HCT116 (cell line): ENCODE results near the gene LPIN1. TPM values are rescaled to one million over a fixed set of nuclear protein-coding genes. Genes with fewer than 3 reads are reported as not detected.

Source experiments
- ATAC-seq: fragments of 200-7000 bp; cut with Tn5 transposase; 2 replicates; pipeline ENCODE4 v1.9.1; 2020; ENCODE audit warnings: mild to moderate bottlenecking, moderate library complexity
- BruUV-seq: library from RNA; stranded (reverse); fragments of 400-500 nt; replicated peaks from 2 replicates; lab custom pipeline; 2021; lab: Mats Ljungman, UMichigan
- CTCF ChIA-PET: fragments of 300-600 bp; sonication (Branson Sonifier 250); formaldehyde crosslinking; loops from one replicate; lab custom pipeline; 2021; ENCODE audit warnings: antibody characterized with exemption; lab: Charles Lee
- POLR2A ChIA-PET: fragments of 300-600, 350-600 bp; sonication (Branson Sonifier 250); formaldehyde crosslinking; loops from one replicate; lab custom pipeline; 2021; ENCODE audit warnings: antibody characterized with exemption; lab: Charles Lee
- RAD21 ChIA-PET, 2 experiments: fragments of 300-600 bp; sonication (Branson Sonifier 250); formaldehyde crosslinking; loops; one replicate each; lab custom pipeline; 2023; ENCODE audit warnings: low total read pairs in 2 of 2; ENCODE audit not compliant: uncharacterized antibody in 2 of 2, unreplicated experiment in 2 of 2, low non-redundant PET in 1 of 2; lab: Charles Lee
- DNase-seq: peaks from one replicate; pipeline ENCODE4 v3.0.0-alpha.2; 2010; ENCODE audit warnings: low read depth, low spot score
- H2AFZ ChIP-seq: fragments of 200-600 bp; shearing (Covaris generic), sonication (generic); 2 replicates; pipeline ENCODE4 v1.6.1; 2017; ENCODE audit warnings: low read depth, mixed run types, mixed read lengths, antibody characterized with exemption, low read length; ENCODE audit not compliant: poor library complexity, severe bottlenecking
- H3K27ac ChIP-seq: 2 replicates; pipeline ENCODE4 v1.5.1; 2012; ENCODE audit warnings: low read depth, low read length
- H3K27me3 ChIP-seq: fragments of 200-600 bp; sonication (generic); 2 replicates; pipeline ENCODE4 v1.6.1; 2016; ENCODE audit warnings: mixed run types, low read length, mixed read lengths; ENCODE audit not compliant: insufficient read depth
- H3K36me3 ChIP-seq, 2 experiments: fragments of 200-500 bp in 1 of 2; fragments of 200-600 bp in 1 of 2; sonication (Bioruptor generic) in 1 of 2; sonication (generic) in 1 of 2; 2 replicates each; pipeline versions ENCODE4 v1.5.1 to v1.6.1; 2014 to 2016; ENCODE audit warnings: low read length in 2 of 2, inconsistent platforms in 1 of 2, mixed read lengths in 1 of 2, mixed run types in 1 of 2; ENCODE audit not compliant: insufficient read depth in 2 of 2, control insufficient read depth in 1 of 2
- H3K4me1 ChIP-seq, 2 experiments: fragments of 200-600 bp in 1 of 2; sonication (generic) in 1 of 2; 2 replicates each; pipeline versions ENCODE4 v1.5.1 to v1.6.1; 2012 to 2017; ENCODE audit warnings: low read length in 2 of 2, inconsistent platforms in 1 of 2, mild to moderate bottlenecking in 1 of 2, mixed read lengths in 1 of 2, mixed run types in 1 of 2, moderate library complexity in 1 of 2; ENCODE audit not compliant: insufficient read depth in 2 of 2, control insufficient read depth in 1 of 2
- H3K4me2 ChIP-seq: fragments of 200-600 bp; sonication (generic); 2 replicates; pipeline ENCODE4 v1.6.1; 2017; ENCODE audit warnings: mixed run types, low read length, mixed read lengths
- H3K4me3 ChIP-seq, 2 experiments: fragments of 200-600 bp in 1 of 2; sonication (generic) in 1 of 2; replicated peaks in 1 of 2; 2 replicates each; pipeline ENCODE4 v1.5.1; 2011 to 2016; ENCODE audit warnings: low read length in 2 of 2, control low read depth in 1 of 2, low read depth in 1 of 2, mild to moderate bottlenecking in 1 of 2, mixed read lengths in 1 of 2, mixed run types in 1 of 2
- H3K79me2 ChIP-seq: fragments of 200-600 bp; sonication (generic); 2 replicates; pipeline ENCODE4 v1.6.1; 2017; ENCODE audit warnings: mild to moderate bottlenecking, mixed run types, low read length, moderate library complexity, mixed read lengths; ENCODE audit not compliant: insufficient read depth
- H3K9ac ChIP-seq: fragments of 200-600 bp; sonication (generic); 2 replicates; pipeline ENCODE4 v1.6.1; 2016; ENCODE audit warnings: low read length, mixed read lengths
- H3K9me2 ChIP-seq: fragments of 200-600 bp; sonication (generic), shearing (Covaris generic); 2 replicates; pipeline ENCODE4 v1.6.1; 2017; ENCODE audit warnings: mixed run types, mild to moderate bottlenecking, moderate library complexity; ENCODE audit not compliant: insufficient read depth
- H3K9me3 ChIP-seq, 2 experiments: fragments of 200-500 bp in 1 of 2; fragments of 200-600 bp in 1 of 2; sonication (Bioruptor generic) in 1 of 2; sonication (generic) in 1 of 2; 2 replicates each; pipeline ENCODE4 v1.6.1; 2014 to 2017; ENCODE audit warnings: low read length in 2 of 2, mixed read lengths in 2 of 2, inconsistent platforms in 1 of 2, low read depth in 1 of 2, mild to moderate bottlenecking in 1 of 2, mixed run types in 1 of 2, moderate library complexity in 1 of 2; ENCODE audit not compliant: control insufficient read depth in 1 of 2, insufficient read depth in 1 of 2
- H4K20me1 ChIP-seq: fragments of 200-600 bp; sonication (generic), shearing (Covaris generic); 2 replicates; pipeline ENCODE4 v1.6.1; 2017; ENCODE audit warnings: mixed run types, mild to moderate bottlenecking, moderate library complexity; ENCODE audit not compliant: insufficient read depth
- FOSL1 ChIP-seq: IDR thresholded peaks from 2 replicates; pipeline ENCODE4 v1.6.1; 2012; ENCODE audit warnings: low read depth
- SIN3A ChIP-seq: IDR thresholded peaks from 2 replicates; pipeline ENCODE4 v1.6.1; 2012; ENCODE audit warnings: low read depth
- TCF7L2 ChIP-seq: IDR thresholded peaks from 2 replicates; pipeline ENCODE4 v1.7.0; 2011; ENCODE audit warnings: borderline replicate concordance, inconsistent platforms; ENCODE audit not compliant: insufficient read depth, insufficient read length; ENCODE audit errors: extremely low read depth
- ZFX ChIP-seq: fragments of 450-650 bp; IDR thresholded peaks from 2 replicates; pipeline ENCODE4 v1.6.1; 2017
- intact Hi-C: fragments of 100-400 bp; cut with micrococcal nuclease; formaldehyde crosslinking; loops from 2 replicates; pipeline ENCODE4 v1.10.0; 2022
- total RNA-seq: library from RNA; stranded (reverse); gene quantifications from one replicate; pipeline ENCODE4 v1.2.1, GENCODE V29; 2021; ENCODE audit not compliant: unreplicated experiment
- TF ChIP-seq, protein P1 (sequence below), 3 experiments: fragments of 200-600 bp in 1 of 3; sonication (generic) in 1 of 3; IDR thresholded peaks in 2 of 3; conservative IDR thresholded peaks in 1 of 3; 2 replicates each; pipeline ENCODE4 v1.5.1; 2012 to 2017; ENCODE audit warnings: low read depth in 2 of 3, low read length in 2 of 3, antibody characterized with exemption in 1 of 3, borderline replicate concordance in 1 of 3, control low read depth in 1 of 3, mild to moderate bottlenecking in 1 of 3, mixed read lengths in 1 of 3, mixed run types in 1 of 3, moderate library complexity in 1 of 3; ENCODE audit not compliant: insufficient read depth in 1 of 3
- TF ChIP-seq, protein P2 (sequence below): IDR thresholded peaks from 2 replicates; pipeline ENCODE4 v1.6.1; 2011; ENCODE audit warnings: mild to moderate bottlenecking, low read length, moderate library complexity; ENCODE audit not compliant: insufficient replicate concordance; ENCODE audit errors: extremely low read depth
- TF ChIP-seq, protein P3 (sequence below): IDR thresholded peaks from 2 replicates; pipeline ENCODE4 v1.6.1; 2012
- TF ChIP-seq, protein P4 (sequence below): IDR thresholded peaks from 2 replicates; pipeline ENCODE4 v1.6.1; 2012; ENCODE audit warnings: low read depth

LPIN1 gene
- total RNA-seq, 1 experiment from 2014 or later: 16.7 TPM

DNA sequence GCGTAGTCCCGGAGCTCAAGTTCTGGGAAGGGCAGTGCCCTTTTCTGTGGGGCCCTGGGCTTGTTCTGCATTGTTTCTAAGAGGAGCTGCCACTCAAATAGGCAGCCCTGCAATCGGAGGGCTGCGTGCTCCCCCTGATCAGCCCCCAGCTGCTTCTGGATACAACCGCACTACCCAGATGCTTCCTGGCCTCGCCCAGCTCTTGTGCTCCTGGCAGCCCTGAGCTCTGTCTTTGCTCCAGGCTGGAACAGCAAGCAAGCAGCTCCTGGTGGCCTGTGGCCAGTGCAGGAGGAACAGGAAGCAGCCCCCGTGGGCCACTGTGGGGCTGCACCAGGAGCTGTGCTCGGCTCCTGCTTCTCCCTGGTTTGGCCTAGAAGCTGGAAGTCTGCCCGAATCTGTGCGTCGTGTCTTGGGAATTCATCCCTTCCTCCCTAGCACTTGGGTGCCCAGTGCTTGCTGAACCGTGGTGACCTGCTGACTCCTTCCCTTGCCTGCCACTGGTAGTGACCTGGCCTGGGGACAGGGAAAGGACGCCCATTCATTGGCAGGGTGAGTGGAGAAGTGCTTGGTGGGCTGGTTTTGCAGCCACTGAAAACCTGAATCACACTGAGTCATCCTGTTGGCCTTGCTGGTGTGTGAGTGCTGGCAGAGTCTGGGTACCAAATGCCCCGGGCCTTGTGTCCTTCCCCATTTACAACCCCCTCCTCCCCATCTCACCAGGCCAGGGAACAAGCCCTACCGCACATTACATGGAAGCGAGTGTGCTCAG, 49.1 kb upstream of the LPIN1 start (continued):
- TF ChIP-seq, protein P1, sequence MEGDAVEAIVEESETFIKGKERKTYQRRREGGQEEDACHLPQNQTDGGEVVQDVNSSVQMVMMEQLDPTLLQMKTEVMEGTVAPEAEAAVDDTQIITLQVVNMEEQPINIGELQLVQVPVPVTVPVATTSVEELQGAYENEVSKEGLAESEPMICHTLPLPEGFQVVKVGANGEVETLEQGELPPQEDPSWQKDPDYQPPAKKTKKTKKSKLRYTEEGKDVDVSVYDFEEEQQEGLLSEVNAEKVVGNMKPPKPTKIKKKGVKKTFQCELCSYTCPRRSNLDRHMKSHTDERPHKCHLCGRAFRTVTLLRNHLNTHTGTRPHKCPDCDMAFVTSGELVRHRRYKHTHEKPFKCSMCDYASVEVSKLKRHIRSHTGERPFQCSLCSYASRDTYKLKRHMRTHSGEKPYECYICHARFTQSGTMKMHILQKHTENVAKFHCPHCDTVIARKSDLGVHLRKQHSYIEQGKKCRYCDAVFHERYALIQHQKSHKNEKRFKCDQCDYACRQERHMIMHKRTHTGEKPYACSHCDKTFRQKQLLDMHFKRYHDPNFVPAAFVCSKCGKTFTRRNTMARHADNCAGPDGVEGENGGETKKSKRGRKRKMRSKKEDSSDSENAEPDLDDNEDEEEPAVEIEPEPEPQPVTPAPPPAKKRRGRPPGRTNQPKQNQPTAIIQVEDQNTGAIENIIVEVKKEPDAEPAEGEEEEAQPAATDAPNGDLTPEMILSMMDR (IDR thresholded peaks at IDR 0.05 in 2 of 3, conservative IDR thresholded peaks at IDR 0.05 in 1 of 3; ENCODE audit: borderline replicate concordance in 1 of 3, insufficient read depth in 1 of 3, low read depth in 2 of 3, low read length in 2 of 3): no peak
- no peak for TF ChIP-seq ZFX

DNA sequence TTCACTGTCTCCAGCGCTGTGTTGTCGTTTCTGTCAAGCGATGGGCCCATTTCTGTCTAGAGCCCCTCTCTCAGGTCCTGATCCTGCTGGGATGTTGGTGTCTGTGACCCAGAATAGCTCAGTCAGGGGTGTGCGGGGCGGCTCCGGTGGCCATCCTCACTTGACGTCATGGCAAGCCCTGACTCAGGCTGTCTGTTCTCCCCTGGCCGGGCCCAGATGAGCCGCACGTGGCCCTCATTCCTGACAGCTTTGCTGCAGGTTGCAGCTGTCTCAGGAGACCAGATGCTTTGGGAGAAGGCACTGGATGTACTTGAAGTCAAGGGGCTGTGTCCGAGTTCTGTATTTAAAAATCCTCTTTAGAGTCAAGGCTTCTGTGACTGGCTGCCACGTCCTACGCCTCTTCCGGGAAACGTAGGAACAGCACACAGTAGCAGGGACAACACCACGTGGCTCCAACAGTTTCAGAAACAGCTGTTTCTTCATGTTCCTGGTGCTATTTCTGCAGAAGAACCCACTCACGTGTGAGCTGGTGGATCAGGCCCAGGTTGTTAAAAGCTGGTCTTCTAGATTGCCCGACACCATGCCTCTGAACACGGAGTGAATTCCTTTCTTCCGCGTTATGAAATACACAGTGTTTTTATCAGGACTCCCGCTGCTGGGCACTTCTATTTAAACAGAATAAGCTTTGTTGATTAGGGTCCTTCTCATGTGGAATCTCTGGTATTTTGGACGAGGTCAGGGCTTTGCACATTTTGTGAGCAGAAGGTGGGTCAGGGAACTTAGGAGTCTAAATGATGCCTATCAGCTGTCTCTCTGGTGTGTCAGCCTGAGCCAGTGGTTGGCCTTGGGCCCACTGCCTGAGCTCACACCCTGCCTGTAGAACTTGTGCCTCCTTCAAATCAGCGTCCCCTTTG, 48.2 kb upstream of the LPIN1 start:
- ChIA-PET POLR2A (no interaction called here), RAD21 (no interaction called here), CTCF (interaction anchor here (0.7 to 1.4 kb wide), 4 partner anchors 9 to 81 kb away, joined by 3 to 5 read pairs (median 4); no protein-coding TSS in a partner anchor)
- Histone ChIP-seq H3K4me3 (no peak overlapping the region), H3K36me3 (no peaks in the 10 kb centered on the region), H3K79me2 (no peaks in the 10 kb centered on the region), H3K27ac (no peak overlapping the region), H3K4me1 (peaks cover 4 to 17% of the 10 kb centered on the region in 2 experiments; a peak in 3 of 4 replicates), H3K9me3 (no peaks in the 10 kb centered on the region), H3K9me2 (no peaks in the 10 kb centered on the region), H2AFZ (no peak overlapping the region), H4K20me1 (no peaks in the 10 kb centered on the region), H3K27me3 (no peaks in the 10 kb centered on the region), H3K9ac (no peak overlapping the region), H3K4me2 (peak overlapping the region; percentile 39; the same call in 1 of the 2 replicates)
- intact Hi-C loops: no loop called here
- no TSS peak for BruUV-seq
- DNase-seq: no peak
- no peak for ATAC-seq
- TF ChIP-seq, protein P2, sequence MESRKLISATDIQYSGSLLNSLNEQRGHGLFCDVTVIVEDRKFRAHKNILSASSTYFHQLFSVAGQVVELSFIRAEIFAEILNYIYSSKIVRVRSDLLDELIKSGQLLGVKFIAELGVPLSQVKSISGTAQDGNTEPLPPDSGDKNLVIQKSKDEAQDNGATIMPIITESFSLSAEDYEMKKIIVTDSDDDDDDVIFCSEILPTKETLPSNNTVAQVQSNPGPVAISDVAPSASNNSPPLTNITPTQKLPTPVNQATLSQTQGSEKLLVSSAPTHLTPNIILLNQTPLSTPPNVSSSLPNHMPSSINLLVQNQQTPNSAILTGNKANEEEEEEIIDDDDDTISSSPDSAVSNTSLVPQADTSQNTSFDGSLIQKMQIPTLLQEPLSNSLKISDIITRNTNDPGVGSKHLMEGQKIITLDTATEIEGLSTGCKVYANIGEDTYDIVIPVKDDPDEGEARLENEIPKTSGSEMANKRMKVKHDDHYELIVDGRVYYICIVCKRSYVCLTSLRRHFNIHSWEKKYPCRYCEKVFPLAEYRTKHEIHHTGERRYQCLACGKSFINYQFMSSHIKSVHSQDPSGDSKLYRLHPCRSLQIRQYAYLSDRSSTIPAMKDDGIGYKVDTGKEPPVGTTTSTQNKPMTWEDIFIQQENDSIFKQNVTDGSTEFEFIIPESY: no peak
- TF ChIP-seq, protein P1 (IDR thresholded peaks at IDR 0.05 in 2 of 3, conservative IDR thresholded peaks at IDR 0.05 in 1 of 3; ENCODE audit: borderline replicate concordance in 1 of 3, insufficient read depth in 1 of 3, low read depth in 2 of 3, low read length in 2 of 3): no peak
- TF ChIP-seq, protein P3, sequence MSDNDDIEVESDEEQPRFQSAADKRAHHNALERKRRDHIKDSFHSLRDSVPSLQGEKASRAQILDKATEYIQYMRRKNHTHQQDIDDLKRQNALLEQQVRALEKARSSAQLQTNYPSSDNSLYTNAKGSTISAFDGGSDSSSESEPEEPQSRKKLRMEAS: no peak
- TF ChIP-seq FOSL1: no peak
- TF ChIP-seq TCF7L2: no peak
- TF ChIP-seq, protein P4, sequence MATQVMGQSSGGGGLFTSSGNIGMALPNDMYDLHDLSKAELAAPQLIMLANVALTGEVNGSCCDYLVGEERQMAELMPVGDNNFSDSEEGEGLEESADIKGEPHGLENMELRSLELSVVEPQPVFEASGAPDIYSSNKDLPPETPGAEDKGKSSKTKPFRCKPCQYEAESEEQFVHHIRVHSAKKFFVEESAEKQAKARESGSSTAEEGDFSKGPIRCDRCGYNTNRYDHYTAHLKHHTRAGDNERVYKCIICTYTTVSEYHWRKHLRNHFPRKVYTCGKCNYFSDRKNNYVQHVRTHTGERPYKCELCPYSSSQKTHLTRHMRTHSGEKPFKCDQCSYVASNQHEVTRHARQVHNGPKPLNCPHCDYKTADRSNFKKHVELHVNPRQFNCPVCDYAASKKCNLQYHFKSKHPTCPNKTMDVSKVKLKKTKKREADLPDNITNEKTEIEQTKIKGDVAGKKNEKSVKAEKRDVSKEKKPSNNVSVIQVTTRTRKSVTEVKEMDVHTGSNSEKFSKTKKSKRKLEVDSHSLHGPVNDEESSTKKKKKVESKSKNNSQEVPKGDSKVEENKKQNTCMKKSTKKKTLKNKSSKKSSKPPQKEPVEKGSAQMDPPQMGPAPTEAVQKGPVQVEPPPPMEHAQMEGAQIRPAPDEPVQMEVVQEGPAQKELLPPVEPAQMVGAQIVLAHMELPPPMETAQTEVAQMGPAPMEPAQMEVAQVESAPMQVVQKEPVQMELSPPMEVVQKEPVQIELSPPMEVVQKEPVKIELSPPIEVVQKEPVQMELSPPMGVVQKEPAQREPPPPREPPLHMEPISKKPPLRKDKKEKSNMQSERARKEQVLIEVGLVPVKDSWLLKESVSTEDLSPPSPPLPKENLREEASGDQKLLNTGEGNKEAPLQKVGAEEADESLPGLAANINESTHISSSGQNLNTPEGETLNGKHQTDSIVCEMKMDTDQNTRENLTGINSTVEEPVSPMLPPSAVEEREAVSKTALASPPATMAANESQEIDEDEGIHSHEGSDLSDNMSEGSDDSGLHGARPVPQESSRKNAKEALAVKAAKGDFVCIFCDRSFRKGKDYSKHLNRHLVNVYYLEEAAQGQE: no peak
- TF ChIP-seq SIN3A: no peak
